HG02678 (cell line): Measurements from ENCODE around the gene RIMBP2.

Source experiments
- ATAC-seq: cut with Tn5 transposase; IDR thresholded peaks from one replicate; pipeline ENCODE4 v1.9.1; 2021; ENCODE audit warnings: mild to moderate bottlenecking, moderate library complexity; ENCODE audit not compliant: unreplicated experiment

The RIMBP2 gene

DNA sequence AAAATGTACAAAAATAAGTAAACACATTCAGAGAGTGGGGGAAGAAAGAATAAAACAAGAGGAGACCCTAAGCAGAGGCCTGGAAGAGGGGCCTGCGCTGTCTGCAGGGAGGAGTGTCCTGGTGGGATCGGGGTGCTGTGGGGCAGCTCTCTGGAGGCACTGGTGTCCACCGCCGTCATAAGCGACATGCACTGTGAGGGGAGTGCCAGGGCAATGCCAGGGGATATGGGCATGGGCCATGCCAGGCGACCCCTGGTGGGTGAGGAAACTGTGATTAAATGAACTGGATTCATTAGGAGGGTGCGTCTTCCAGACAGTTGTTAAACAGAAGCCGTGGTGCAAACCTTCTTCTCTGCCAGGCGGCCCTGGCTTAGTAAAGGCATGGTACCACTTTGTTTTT is 261.8 kb downstream of the RIMBP2 start:
- no peak for ATAC-seq

DNA sequence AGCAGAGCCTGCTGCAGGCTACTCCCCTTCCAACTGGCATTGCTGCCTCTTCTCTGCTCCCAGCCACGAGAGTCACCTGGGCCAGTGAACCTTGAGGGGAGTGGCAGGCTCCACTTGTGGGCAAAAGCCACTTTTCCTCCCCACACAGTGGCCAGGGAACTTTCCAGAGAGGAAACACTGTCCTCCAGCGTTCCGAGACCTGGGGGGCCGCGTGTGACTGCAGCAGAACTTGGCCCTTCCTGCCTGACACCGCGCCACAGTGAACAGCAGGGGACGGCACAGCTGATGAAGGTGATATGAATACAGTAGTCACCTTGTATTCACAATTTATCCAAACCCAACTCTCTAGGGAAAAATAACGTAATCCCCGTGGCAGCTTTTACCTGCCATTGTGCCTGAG is 263.6 kb downstream of the RIMBP2 start:
- ATAC-seq: no peak

DNA sequence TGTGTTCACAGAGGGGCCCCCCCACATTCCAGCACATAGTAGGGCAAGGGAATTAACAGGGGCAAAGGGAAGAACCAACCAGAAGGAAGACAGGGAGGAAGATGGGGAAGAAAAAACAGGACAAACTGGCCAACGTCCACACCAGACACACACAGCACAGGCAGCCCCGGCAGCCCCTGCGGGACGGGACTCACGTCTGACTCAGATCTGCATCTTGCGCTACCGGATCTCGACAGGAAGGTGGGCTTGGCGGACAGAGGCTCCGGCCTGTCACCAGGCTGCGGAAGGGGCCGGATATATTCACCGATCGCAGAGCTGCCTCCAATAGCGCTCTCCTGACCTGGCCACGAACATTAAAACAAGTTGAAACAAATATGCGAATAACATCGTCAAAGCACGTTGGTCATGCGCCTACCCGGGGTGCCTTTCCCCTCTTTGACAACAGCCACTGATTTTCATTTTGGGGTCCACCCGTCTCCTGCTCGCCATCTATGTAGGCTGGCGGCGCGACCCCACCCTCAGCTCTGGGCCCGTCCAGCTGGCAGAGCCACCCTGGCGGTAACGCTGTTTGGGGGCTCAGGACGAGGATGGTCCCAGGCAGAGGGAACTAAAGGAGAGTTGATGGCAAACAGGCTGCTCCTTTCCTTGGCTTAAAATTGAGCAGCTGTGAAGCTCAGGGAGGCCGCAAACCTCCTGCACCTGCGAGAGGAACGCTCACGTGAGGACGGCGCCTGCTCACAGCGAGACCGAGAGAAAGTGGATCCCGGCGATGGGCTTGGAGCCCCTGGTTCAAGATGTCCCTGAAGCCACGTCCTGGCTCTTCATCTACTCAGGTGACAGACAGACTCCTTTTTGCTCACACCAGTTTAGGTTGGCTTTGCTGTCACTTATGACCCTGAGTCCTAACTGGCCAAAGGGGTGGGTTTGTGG is 264.8 kb downstream of the RIMBP2 start:
- ATAC-seq: no peak

DNA sequence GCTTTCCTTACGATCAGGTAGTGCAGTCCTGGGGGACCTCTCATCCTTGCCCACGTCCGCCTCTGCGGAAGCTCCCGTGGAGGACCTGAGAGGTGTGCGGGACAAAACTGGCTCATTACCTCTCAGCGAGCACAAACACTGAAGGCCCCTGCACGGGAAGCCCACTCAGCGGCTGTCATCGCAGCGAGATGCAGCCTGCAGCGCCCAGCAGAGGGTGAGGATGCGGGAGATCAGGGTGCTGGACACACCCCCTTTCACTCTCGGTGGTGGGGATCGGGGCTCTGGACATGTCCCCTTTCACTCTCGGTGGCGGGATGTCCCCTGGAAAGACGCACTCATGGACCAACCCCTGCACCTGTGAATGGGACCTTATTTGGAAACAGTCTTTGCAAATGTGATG is 266.8 kb downstream of the RIMBP2 start:
- ATAC-seq: no peak

DNA sequence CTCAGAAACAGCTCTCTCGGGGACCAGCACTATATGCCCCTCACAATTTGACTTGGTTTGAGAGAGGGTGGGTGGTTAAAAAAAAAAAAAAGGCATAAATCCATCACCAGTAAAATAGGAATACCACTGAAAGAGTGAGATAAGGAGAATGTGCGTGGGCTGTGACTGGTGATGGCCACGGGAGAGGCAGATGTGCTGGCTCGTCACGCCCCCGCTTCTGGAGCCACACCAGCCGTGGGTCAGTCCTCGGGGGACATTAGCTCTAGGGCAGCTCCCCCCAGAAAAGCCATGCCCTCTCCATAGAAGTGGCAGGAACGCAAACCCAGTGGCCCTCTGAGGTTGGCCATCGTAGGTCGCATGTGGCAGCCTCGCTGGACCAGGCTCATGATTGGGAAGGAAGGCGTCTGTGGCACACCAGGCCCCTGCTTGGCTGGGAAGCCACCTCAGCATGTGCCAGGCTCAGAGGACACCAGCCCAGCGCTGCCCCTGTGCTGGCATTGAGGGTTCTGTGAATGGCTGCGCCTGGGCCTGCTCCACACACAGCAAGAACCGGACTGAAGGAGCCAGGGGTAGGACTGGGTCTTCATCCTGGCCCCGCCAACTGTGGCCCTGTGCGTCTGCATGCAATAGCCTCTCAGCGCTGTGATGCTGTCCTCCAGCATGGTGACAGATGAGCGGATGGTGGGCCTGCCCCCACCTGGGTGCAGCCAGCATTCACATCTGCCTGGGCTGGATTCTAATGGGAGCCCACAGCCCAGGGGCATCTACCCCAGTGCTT is 267.9 kb downstream of the RIMBP2 start:
- no peak for ATAC-seq

DNA sequence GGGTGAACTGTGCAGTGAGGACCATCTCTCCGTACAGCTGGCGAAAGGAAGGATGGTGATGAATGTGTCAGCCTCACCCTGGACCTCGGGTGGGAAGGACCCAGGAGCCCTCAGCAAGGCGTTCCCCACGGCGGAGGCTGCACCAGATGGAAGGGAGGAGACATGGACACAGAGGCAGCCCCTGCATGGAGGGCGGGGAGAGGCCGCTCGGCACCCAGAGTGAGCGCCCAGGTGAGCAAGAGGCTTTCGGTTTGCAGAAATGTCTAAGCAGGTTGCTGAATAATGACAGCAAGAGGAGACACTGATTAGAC is 268.5 kb downstream of the RIMBP2 start:
- no peak for ATAC-seq

DNA sequence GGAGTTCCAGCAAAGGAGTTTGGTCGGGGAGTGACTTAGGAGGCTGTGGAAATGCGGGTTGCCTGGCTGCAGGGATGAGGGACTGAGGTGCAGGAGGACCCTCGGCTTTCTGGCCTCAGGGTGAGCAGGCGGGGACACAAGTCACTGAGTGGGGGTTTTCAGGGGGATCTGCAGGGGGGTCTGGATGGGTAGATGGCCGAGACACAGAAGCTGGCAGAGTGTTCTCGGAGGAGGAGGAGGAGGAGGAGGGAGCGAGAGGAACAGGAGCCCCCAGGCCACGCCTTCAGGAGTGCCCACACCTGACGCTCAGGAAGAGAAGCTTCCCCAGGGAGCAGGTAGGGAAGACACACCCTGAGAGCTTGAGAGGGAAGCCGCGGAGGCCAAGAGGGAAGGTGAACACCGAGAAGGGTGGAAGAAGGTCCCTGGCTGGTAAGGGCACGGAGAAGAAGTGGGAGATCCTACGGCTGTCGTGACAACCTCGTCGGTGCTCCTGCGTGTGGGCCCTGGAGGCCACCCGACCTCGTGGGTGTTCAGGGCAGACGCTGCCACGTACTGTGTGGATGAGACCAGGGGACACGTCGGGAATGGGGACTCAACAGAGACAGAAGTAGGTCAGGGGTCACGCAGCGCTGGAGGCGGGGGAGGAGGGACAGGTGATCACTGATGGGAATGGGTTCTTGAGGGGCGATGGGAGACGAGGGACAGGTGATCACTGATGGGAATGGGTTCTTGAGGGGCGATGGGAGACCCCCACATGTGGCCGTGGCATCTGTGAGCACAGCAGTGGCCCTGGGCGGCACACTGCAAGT is 269.0 kb downstream of the RIMBP2 start:
- no peak for ATAC-seq

DNA sequence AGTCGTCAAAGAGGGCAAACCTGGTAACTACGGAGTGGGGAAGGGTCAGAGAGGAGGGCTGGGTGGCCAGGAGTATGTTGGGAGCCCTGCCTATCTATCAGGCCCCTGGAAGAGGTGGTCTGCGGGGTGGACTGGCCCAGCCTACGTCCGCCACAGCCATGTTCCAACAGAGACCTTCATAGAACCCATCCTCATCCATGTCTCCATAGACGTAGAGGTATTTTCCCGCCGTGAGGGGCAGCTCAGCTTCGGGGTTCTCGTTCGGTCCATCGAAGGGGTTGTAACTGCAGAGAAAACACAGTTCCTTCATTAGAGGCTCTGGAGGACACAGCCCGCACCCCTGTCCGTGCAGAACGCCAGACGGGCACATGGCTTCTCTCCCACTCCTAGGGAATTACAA is 271.1 kb downstream of the RIMBP2 start:
- no peak for ATAC-seq

DNA sequence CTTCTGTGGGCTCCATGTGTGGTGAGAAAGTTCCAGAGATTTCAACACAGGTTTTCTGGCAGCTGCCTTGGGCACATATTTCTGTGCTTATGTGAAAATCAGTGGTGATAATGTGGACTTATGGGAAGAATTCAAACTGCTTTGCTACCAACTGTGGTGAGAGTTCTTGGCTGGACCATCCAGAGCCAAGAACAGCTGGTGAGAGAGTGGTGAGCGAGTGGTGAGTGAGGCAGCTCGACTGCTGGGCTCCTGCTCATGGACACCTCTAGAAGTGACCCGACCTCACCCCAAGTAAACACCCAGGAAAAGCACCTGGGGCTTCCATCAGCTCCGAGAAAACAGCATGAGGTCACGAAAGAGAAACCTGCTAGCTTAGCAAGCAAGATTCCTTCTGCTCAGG is 272.0 kb downstream of the RIMBP2 start:
- ATAC-seq: no peak

DNA sequence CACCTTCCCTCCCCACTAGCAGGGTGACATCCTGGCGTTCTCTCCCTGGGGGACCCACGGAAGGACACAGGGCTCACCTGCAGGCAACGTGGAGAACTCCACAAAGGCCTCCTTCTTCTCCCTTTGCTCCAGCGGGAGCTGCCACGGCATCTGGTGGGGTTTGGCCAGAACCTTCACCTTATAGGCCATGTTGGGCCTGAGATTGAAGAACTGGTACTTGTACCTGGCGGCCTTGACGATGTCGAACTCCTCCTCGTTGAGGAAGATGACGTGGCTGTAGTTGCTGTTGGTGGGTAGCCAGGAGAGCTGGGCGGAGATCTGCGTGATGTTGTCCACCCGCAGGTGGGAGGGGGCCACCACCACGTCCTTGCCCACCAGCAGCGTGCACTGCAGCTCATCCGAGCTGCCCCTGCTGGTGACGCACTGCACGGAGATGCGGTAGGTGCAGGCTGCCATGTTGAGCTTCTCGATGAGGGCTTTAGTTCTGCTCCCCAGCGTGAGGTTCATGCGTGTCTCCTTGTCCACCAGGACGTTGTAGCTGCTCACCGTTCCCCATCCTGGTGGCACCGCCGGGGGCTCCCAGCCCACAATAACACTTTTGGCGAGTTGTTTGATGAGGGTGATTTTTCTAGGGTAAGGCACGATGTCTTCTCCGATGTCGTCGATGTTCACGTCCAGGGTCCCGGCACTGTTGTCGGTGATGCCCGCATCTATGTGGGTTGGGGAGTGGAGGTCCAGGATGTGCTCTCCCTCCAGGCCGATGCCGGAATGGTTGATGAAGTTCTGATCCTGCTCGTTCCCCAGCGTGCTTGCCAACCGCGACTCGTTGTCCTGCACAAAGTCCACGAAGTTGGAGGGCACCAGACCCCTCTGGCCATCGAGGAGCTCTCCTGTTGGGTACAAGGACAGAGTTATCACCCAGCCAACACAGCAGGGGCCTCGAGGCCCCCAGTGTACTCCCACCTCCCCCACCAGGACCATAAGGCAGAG is 274.0 kb downstream of the RIMBP2 start:
- ATAC-seq: no peak

DNA sequence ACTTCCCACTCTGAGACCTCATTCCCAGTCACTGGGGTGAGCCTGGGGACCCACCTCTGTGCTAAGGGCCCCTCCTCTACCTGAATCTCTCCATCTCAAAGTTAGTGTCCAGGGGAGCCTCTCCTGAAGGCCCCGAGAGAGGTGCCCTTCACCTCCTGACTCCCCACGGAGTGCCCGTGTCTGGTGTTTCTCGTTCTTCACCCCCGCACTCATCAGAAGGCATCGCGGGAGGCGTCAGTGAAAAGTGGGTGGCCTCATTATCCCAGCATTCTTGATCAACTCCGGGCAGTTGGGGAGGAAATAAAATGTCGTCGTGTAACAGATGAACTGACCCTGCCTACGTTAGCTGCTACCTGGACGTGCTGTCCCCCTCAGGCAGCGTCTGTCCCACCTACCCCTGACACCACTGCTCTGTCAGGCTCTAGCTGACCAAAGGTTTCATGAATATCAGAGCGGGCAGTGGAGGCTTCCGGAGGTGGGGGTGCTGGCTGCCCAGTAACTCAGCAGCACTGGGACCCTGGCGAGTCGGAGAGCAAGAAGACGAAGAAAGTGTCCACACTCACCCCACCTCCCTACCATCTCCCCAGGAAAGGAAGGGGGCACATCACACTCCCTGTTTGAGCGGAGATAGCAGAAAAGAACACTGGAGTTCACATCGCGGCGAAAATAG is 275.6 kb downstream of the RIMBP2 start:
- ATAC-seq: no peak

DNA sequence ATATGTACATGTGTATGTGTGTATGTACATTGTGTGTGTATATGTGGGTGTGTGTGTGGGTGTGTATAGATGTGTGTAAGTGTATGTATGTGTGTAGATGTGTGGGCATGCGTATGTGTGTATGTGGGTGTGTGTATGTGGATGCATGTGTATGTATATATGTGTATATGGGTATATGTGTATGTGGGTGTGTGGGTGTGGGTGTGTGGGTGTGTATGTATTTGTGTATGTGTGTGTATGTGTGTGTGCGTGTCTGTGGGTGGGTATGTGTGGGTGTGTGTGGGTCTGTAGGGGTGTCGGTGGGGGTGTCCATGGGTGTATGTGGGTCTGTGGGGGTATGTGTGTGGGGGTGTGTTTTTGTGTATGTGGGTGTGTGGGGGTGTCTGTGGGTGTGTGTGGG is 276.8 kb downstream of the RIMBP2 start:
- ATAC-seq: no peak

DNA sequence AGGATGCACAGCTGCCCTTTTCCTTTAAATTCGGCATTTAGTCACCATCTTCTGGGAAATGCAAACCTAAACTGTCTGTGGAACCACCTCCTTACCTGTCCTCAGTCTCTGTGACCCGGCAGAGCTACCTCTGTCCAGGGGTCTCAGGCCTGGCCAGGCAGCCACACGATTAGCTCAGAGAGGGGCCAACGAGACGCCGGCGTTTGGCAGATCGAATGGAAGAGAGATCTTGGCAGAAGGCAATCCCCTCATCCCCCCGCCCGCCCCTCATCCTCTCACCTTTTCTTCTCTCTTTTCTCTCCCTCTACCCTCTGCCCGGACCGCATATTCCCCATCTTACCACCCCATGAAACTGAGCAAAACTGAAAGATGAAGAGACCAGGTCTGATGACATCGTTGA is 277.4 kb downstream of the RIMBP2 start:
- no peak for ATAC-seq

DNA sequence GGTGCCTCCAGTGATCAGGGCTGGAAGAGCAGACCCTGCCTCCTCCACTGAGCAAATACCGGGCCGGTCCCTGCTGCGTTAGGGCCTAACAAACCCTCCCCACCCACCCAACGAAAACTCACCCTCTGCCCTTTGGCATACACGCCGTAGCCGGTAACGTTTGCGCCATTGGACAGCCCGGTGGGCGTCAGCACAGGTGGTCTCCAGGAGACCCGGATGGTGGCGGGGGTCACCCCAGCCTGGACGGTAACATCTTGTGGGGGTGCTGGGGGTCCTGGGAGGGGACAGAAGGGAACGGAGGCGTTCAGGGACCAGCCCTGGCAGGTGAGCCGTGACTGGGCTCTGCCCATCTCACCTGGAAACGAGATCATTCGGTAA is 277.9 kb downstream of the RIMBP2 start:
- no peak for ATAC-seq

DNA sequence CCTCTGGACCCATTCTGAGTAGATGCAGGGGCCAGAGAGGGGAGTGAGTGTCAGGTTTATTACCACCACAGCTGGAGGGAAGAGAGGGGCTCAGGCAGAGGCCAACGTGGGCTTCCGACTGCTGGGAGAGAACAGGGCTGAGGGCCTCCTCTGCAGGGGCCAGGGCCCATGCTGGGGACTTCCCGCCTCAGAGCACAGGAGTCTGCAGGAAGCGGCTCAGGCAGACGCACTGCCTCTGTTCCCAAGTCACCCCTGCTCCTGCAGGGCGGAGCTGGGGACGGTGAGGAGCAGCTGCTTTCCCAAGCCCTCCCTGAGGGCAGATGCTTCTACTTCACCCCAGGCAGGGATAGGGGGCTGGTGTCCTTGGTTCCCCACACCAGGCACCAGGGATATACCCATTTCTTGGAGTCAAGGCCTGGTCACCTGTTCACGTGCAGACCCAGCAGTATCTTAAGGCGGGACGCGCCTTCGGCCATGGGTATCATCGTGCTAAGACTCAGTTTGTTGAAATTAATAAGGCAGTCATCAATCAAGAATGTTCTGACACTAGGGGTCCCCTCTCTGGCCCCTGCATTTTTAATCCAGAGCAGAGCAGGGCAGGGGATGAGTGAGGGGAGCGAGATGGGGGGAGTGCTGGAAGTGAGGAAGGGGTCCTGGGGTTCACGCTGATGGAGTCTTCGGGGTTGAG is 278.4 kb downstream of the RIMBP2 start:
- ATAC-seq: no peak

DNA sequence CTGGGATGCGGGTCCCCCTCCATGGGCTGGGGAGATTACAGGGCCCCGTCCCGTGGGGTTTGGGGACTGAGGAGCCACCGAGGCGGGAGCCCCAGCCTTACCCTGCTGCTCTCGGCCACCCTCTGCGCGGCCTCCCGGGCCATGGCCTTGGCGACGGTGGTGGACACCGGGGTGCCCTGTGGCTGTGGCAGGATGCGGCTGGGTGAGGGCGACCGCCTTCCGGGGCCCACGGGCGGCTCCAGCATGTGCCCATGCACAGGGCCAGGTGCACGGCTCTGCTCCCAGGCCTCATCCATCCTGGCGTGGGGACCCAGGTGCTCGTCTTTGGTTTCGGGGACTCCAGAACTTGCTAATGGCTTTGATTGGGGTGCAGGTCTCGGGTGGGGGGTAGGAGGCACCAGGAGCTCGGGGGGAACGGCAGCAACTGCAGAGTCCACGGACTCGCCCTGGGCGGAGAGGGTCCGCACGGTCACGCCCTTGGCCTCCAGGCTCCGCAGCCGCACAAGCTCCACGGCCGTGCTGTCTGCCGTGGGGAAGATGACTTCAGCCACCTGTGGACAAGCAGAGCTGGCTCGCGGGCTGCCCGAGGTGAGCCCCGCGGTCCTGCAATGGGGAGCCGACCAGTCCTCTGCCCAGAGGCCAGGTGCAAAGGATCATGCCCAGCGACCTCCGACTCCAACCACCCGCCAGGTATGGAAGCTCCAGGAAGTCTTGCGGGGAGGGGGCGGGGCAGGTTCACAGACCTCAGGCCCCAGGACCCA is 279.2 kb downstream of the RIMBP2 start:
- ATAC-seq: no peak

DNA sequence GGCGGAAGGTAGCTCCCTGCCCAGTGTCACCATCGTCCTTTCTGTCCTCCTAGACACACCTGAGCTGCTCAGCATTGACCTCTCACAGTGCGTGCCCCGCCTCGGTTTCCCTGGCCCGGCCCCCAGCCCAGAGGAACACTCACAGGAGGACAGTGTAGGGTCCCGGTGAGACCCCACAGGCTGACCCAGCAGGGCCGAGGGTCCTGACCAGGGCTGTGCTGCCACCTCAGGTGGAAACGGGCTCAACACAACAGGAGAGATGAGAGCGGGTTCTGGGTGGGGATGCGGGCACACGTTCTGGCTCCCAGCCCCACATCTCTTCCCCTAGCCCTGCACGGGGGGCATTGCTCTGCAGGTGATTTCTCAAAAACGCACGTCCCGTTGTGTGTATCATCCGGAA is 280.3 kb downstream of the RIMBP2 start:
- ATAC-seq: no peak

DNA sequence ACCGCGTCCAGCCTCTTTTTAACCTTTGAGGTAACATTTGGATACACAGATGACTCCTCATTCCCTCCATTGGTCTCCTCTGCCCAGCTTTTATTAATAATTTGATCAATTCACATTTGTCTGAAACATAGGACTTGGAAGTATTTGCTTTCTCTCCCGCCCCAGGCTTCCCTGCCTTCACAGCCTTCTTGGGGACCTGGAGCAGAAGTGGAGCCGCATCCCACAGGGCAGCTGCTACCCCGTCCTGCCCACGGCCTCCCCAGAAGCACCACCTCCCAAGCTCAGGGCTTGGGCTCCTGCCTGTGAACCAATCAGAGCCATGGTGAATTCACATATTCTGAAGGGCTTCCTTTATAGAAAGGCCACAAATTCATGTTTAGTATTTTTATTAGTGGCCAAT is 280.8 kb downstream of the RIMBP2 start:
- ATAC-seq: no peak

DNA sequence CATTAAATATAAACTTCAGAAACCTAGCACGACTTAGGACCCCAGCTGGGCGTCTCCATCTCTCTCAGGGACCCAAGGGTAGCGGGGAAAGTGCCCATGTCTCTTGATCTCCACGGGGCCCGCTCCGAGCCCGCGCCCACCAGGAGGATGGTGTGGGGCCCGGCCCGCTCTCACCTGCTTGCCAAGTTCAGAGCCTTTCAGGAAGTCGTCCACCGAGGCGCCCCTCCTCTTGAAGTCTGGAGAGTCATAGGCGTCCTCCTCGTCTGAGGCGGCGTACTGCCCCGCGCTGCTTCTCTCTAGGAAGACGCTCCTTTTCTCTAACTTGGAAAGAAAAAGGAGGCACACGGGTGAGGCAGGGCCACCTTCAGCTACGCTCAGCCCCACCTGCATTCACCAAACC is 281.5 kb downstream of the RIMBP2 start:
- ATAC-seq: no peak
